Globus pallidus (tissue), 1 donor: Measurements from ENCODE around the gene CHIC2.

Experiments used
- DNase-seq: peaks from one replicate; pipeline ENCODE4 v3.0.0-alpha.2; 2015; ENCODE audit warnings: low spot score

The CHIC2 gene

DNA sequence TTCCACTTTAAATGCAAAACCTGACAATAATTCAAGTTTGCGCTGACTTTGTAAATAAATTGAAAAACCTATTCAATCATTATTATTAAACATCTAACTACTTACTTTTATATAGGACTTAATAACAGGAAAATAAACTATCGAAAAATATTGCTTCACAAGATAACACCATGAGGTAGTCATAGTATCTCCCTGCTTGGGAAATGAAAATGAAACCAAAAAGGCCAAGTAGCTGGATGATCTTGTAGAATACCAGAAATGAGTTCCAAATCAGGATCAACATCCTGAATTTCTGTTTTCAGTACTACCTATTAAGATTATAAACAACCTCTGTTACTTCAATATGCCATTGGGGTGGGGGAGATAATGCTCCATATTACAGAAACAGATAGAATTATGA is 58.9 kb downstream of the CHIC2 start:
- DNase-seq = no peak

DNA sequence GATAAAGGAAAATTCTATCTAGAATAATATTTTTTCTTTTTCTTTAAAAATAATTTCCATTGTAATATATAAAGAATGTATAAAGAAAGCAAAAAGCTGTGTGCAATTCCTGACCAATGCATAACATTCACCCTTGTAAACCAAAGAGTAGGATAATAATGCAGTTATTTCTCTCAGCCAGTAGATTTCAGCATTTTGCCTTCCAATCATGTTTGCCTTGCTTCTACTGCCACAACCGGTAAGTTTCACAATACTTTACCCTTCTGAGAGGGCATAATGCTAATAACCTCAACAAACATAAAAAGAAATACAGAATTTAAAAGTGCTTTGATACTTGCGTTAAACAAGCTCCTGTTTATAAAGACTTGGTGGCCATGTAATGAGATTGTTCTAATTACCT is 59.9 kb downstream of the CHIC2 start:
- no peak for DNase-seq

DNA sequence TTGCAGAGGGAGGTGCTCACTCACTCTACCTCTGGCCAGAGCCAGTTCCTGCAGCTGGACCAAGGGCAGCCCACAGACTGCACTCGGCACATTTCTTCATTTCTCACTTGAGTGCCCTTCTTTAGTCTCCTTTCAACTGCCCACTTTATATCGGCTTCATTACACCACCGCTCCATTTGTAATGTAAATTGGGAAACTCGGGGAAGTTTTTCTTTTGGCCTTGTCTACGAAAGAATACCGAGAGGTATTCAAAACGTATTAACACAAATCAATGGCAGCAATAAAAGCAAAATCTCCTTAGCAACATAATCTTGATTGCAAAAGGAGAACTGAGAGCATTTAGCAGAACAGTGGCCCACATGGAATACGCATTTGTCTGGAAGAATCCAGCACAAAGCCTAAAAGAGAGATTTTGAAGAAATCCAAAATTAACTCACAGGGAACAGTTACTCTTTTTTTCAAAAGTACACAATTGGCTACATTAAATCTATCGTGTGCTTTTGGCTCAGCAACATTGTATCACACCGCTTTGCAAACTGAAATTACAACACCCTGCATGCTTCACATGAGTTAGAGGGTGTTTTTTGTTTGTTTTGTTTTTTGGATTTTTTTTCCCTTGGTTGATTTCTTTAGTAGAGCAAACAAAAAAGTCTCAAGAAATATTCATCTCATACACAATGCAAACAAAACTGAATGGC is 62.6 kb downstream of the CHIC2 start:
- DNase-seq = no peak

DNA sequence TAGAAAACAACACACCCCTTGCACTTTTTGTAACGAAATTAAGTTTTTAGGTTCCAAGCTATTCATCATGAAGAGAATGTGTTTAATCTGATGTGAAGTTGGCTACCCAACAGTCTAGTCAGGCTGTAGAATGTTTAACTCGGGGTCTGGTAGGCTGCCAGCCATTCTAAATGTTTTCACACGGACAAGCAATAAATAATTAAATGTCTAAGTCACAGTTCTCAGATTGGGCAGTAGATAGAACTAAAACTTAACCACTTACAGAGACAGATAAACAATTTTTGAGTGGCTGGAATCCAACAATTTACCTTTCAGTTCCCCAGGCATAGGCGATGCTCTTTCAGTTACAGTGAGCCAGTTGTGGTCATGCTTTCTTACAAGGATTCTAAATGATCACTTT is 66.5 kb downstream of the CHIC2 start:
- no peak for DNase-seq

DNA sequence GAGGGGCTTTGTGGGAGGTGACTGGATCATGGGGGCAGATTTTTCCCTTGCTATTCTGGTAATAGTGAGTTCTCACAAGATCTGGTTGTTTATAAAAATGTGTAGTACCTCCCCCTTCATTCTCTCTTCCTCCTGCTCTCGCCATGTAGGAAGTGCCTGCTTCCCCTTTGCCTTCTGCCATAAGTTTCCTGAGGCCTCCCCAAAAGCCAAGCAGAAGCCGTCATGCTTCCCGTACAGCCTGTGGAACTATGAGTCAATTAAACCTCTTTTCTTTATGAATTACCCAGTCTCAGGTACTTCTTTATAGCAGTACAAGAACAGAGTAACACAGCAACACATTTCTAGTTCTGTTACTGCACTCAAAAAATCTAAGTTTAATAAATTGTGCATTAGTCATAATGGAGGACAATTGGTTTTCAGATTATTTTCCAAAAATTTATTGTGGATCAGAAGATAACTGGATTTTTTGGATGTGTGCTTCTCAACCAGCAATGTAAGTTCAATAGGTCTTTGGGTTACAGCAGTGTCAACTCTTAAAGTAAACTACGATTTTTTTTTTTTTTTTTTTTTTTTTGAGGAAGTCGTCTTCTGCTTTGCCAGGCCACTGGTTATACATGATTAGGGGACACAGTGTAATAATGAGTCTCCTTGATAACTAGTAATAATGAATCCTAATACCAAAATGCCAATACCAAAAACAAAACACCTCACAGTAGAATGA is 69.9 kb downstream of the CHIC2 start:
- DNase-seq = no peak

DNA sequence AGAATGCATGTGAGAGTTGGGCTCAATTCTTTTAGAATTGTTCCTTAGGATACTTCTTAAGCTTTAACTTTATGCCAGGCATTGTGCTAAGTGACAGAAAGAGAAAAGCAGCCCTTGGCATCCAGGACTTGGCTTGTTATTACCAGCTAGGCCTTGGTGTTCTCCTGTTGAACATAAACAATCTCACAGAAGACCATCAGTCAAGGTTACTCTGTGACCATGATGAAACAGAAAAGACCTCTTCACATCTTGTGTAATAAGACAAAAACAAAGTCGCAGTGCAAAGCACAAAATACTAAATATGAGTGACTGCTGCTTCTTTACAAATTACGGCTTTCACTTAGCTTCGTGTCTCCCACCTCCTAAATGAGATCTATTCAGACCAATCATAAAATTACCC is 71.6 kb downstream of the CHIC2 start:
- no peak for DNase-seq

DNA sequence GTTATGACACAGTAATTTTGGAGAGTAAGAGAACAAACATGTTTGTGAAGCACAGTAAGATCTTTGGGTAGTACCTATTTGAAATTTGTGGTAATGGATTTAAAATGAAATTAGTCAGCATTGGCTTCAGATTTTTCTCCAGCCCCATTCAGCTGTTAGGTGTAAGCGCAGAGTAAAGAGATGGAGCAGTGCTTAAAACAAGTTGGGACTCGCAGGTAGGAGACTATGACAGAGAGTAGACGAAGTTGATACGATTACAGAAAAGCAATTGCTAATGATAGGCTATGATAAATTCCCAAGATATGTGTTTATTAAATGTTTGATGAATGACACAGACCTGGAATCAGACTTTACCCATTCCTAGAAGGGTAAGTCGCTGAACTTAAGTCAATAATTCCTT is 72.6 kb downstream of the CHIC2 start:
- DNase-seq = no peak

DNA sequence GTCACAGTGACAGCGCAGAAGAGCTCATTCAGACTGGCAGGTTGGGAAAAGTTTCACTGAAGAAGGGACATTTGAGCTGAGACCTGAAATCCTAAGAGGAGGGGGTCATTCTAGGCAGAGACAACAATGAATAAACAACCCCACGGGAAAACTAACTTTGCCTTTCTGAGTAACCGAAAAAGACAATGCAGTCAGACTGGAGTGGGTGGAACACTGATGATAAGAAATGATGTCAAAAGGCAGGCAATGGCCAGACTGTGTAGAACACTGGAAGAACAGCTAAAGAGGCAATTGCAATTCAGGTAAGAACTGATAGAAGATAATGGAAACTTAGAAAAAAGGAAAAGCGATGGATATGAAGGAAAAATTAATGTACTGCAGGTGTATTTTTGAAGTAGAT is 73.8 kb downstream of the CHIC2 start:
- DNase-seq = no peak

DNA sequence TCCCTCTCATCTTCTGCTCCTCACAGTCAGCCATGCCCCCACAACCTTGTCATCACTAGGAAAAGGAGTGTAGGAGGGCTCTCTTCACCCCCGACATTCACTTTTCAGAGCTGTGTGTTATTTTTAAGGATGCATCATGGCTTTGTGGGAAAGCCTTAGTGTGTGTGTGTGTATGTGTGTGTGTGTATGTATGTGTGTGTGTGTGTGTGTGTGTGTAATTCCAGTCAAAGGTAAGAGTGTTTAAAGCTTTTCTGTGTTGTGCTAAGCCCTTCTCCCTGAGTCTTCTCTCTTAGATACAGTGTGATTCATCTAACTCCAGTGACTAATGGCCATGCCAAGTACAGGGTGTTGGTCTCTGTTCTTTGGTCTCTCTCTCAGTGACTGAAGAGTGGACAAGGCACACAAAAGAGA is 76.6 kb downstream of the CHIC2 start:
- no peak for DNase-seq

DNA sequence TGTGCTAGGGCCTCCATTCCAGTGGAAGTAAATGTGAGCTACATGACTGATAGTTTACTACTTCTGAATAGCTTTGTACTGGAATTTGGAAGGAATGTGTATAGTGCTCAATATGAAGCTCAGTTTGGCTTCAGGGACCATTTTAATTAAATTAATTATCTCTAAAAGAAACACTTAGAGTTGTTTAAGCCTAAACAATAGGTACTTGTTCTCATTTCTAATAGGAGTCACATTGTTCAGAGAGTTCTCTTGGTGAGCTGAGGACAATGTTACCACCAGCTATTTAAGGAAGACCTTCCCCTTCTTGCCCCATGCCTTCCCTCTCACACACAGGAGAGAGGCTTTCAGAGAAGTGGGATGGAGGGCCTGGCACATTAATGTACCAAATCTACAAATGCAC is 78.3 kb downstream of the CHIC2 start:
- DNase-seq = no peak

DNA sequence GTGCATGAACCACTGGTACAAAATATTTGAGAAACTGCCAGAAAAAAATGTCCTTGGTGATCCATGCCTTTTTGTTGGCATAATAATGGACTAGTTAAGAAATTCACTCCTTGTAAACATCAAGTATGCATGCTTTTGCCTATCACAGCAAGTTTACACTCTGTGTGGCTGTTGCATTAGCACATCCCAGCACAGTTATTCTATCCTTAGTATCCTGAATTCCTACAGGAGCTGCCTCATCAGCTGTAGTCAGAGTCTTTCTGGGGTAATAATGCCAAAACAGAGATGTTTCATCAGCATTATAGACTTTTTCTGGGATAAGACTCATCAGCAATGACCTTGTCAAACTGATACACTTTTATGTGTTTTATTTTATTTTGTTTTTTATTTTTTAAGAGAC is 82.8 kb downstream of the CHIC2 start:
- no peak for DNase-seq

DNA sequence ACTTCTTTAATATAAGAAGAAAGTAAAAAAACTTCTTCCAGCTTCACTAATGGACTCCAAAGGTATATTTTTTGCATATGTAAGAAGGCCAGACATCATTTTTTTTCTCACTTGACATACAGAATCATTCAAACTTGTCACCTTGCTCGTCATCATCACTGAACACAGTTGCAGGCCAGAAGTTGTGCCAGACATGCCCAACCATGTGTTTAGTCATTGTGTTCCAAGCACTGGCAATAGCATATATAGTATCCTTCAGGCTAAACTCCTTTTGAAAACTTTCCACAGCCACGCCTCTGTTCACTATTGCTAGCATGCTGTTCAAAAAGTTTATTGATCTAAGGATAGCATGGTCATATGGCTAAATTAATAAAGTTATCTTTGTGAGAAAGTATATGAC is 83.3 kb downstream of the CHIC2 start:
- no peak for DNase-seq

DNA sequence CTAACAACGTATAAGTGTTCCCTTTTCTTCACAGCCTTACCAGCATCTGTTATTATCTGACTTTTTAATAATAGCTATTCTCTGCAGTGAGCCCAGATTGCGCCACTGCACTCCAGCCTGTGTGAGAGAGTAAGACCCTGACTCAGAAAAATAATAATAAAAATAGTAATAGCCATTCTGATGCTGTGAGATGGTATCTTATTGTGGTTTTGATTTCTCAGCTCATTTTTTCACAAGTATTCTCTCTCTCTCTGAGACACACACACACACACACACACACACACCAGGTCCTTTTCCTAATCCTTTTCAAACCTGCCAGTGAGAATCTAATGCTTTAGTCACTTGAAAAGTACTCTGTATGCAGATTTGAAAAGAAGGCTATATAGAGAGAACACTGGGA is 89.8 kb downstream of the CHIC2 start:
- DNase-seq = no peak

DNA sequence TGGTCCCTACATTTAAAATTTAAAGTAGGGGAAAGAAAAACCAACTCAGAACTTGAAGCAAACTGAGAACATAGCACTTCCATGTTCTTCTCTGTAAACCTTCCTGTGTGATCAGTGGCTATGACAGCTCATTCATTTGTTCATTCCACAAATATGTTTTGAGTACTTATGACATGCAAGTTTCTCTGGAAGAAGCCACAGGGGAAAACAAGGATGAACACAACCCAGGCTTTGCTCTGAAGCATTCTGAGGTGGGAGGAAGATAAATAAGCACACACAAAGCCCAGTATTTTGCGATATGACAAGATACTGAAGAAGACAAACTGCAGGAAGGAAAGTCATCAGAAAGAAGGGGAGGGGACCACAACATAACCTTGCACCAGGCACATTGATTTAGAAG is 96.4 kb downstream of the CHIC2 start:
- DNase-seq = no peak

DNA sequence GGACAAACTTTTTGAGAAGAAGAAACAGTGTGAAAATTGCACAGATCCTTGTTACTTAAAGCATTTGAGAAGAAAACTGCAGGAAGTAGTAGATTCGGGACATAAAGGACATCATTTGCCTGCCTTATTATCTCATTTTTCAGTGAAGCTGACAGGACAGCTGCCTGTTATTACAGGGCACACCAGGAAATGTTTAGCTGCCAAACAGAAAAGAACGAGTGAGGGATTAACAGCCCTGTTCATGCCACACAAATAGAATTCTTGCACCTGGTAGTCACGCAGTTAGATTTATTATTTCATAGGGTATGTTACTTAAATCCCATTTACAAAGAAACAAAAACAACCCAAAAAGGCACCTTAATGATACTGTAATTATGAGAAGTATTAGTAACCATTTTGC is 100.6 kb downstream of the CHIC2 start:
- DNase-seq = no peak

DNA sequence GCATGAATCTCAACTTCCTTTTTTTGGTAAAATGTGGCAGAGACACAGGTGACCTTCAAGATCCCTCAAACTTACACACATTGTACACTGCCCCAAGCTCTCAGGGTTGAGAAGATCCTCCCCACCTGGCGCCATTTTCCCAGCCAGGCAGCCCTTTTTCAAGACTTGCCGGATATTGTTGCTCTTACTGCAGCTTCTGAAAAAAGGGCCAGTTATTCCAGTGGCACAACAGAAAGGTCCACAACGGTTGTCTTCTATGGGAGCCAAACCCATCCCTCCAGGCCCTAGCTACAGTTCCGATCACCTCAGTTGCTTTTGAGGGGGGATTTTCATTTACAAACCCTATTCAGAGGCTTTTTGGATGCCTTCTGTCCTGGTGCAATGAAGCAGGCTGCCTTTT is 101.1 kb downstream of the CHIC2 start:
- no peak for DNase-seq

DNA sequence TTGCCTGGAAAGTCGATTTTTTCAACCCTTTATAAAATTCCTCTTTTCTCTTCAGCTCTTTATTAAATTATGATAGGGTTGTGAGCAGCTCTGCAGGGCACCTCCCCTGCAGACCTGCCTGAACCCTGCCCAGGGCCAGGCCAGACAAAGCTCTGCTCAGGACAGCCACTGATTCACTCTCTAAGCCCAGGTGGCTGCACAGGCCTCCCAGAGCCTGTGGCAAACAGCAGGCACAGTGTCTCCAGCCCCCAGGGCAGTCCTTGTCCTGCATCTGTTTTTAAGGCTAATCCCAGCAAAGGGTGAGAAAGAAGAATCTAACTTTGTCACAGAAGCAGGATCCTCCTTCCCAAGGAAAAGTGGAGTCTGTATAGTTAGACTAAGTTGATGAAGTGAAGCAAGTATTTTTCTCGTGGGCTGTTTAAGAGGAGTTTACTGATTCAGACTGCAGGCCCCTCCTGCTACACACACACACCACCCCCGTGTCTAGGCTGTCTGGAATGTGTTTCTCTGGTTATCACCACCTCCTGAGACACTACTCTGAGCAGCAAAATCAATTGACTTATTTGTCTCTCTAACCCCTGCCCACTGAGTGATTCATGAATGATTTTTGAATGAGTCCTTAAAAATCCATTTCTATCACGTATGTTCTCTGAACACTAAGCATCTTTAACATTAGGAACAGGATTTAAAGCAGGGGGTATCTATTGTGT is 101.7 kb downstream of the CHIC2 start:
- no peak for DNase-seq

DNA sequence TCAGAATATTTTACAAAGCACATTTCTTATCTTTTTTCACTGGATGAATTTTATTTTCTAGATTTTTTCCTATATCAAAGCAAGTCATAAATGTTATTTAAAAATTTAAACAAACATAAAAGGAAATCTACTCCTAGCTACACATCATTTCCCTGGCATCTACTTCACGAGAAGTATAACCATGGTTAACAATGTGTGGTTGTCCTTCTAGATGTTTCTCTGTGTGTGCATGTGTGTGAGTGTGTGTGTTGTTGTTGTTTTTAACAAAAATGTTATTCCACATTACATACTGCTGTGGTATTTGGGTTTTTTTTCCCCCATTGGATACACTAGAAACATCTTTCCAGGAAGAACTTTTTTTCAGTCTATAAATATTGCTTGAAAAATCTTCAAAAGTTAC is 103.1 kb downstream of the CHIC2 start:
- DNase-seq = no peak

DNA sequence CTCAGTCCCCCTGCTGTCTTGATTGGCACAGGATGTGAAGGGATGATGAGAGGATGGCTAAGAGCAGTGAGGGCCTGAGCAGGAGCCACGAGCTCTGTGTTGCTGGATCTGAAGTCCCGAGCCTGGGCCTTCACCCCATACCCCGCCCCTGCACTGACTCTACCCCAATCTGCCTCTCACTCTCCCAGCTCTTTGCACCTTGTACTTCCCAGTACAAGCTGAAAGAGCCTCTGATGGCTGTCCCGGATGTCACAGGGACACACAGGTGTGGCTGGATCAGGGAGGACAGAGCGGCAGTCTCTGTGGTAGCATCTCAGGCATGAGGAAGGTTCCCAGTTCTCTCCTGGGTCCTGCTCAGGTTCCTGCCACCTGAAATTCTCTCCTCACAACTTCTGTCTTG is 103.6 kb downstream of the CHIC2 start:
- no peak for DNase-seq
